ENCODE results near the gene ACSBG1. TPM values are rescaled to one million over a fixed set of nuclear protein-coding genes. Genes with fewer than 3 reads are reported as not detected.

ACSBG1 gene
- total and polyA plus RNA-seq, 2 of the 8 experiments (the other 6 are each of a cell fraction or from before 2014, with no cell fraction given): 5.4 to 7.1 TPM

DNA sequence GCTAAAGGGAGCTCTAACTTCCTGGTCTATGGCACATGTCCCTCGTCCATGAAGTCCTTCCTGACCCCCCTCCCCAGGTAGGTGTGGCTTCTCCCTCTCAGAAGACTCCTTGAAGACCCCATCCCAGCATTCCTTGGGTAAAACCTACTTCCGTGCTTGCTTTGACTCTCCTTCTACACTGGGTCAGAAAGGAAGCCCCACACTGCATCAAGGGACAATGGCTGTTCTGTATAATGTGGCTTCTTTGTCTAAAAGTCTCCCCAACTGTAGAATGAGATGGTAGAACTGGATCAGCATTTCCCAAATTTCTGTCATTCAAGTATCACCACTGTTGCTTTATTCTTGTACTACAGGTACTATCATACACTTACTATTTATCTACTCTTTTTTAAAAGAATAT is 26.1 kb upstream of the ACSBG1 start (continued):
- TF ChIP-seq, protein P1, sequence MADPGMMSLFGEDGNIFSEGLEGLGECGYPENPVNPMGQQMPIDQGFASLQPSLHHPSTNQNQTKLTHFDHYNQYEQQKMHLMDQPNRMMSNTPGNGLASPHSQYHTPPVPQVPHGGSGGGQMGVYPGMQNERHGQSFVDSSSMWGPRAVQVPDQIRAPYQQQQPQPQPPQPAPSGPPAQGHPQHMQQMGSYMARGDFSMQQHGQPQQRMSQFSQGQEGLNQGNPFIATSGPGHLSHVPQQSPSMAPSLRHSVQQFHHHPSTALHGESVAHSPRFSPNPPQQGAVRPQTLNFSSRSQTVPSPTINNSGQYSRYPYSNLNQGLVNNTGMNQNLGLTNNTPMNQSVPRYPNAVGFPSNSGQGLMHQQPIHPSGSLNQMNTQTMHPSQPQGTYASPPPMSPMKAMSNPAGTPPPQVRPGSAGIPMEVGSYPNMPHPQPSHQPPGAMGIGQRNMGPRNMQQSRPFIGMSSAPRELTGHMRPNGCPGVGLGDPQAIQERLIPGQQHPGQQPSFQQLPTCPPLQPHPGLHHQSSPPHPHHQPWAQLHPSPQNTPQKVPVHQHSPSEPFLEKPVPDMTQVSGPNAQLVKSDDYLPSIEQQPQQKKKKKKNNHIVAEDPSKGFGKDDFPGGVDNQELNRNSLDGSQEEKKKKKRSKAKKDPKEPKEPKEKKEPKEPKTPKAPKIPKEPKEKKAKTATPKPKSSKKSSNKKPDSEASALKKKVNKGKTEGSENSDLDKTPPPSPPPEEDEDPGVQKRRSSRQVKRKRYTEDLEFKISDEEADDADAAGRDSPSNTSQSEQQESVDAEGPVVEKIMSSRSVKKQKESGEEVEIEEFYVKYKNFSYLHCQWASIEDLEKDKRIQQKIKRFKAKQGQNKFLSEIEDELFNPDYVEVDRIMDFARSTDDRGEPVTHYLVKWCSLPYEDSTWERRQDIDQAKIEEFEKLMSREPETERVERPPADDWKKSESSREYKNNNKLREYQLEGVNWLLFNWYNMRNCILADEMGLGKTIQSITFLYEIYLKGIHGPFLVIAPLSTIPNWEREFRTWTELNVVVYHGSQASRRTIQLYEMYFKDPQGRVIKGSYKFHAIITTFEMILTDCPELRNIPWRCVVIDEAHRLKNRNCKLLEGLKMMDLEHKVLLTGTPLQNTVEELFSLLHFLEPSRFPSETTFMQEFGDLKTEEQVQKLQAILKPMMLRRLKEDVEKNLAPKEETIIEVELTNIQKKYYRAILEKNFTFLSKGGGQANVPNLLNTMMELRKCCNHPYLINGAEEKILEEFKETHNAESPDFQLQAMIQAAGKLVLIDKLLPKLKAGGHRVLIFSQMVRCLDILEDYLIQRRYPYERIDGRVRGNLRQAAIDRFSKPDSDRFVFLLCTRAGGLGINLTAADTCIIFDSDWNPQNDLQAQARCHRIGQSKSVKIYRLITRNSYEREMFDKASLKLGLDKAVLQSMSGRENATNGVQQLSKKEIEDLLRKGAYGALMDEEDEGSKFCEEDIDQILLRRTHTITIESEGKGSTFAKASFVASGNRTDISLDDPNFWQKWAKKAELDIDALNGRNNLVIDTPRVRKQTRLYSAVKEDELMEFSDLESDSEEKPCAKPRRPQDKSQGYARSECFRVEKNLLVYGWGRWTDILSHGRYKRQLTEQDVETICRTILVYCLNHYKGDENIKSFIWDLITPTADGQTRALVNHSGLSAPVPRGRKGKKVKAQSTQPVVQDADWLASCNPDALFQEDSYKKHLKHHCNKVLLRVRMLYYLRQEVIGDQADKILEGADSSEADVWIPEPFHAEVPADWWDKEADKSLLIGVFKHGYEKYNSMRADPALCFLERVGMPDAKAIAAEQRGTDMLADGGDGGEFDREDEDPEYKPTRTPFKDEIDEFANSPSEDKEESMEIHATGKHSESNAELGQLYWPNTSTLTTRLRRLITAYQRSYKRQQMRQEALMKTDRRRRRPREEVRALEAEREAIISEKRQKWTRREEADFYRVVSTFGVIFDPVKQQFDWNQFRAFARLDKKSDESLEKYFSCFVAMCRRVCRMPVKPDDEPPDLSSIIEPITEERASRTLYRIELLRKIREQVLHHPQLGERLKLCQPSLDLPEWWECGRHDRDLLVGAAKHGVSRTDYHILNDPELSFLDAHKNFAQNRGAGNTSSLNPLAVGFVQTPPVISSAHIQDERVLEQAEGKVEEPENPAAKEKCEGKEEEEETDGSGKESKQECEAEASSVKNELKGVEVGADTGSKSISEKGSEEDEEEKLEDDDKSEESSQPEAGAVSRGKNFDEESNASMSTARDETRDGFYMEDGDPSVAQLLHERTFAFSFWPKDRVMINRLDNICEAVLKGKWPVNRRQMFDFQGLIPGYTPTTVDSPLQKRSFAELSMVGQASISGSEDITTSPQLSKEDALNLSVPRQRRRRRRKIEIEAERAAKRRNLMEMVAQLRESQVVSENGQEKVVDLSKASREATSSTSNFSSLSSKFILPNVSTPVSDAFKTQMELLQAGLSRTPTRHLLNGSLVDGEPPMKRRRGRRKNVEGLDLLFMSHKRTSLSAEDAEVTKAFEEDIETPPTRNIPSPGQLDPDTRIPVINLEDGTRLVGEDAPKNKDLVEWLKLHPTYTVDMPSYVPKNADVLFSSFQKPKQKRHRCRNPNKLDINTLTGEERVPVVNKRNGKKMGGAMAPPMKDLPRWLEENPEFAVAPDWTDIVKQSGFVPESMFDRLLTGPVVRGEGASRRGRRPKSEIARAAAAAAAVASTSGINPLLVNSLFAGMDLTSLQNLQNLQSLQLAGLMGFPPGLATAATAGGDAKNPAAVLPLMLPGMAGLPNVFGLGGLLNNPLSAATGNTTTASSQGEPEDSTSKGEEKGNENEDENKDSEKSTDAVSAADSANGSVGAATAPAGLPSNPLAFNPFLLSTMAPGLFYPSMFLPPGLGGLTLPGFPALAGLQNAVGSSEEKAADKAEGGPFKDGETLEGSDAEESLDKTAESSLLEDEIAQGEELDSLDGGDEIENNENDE (IDR thresholded peaks at IDR 0.05; ENCODE audit: insufficient replicate concordance, low read length): no peak
- no peak for TF ChIP-seq EGR1 (IDR thresholded peaks at IDR 0.05; ENCODE audit: borderline replicate concordance, low read depth, low read length)
- TF ChIP-seq BCL11A (IDR thresholded peaks at IDR 0.05; ENCODE audit: low read depth in 2 of 2, low read length in 2 of 2): no peak
- TF ChIP-seq HDAC2 (IDR thresholded peaks at IDR 0.05; ENCODE audit: borderline replicate concordance in 1 of 2, low read depth in 2 of 2, low read length in 2 of 2): no peak
- no peak for TF ChIP-seq GABPA (IDR thresholded peaks at IDR 0.05; ENCODE audit: borderline replicate concordance, insufficient read depth, low read length)
- TF ChIP-seq, protein P2, sequence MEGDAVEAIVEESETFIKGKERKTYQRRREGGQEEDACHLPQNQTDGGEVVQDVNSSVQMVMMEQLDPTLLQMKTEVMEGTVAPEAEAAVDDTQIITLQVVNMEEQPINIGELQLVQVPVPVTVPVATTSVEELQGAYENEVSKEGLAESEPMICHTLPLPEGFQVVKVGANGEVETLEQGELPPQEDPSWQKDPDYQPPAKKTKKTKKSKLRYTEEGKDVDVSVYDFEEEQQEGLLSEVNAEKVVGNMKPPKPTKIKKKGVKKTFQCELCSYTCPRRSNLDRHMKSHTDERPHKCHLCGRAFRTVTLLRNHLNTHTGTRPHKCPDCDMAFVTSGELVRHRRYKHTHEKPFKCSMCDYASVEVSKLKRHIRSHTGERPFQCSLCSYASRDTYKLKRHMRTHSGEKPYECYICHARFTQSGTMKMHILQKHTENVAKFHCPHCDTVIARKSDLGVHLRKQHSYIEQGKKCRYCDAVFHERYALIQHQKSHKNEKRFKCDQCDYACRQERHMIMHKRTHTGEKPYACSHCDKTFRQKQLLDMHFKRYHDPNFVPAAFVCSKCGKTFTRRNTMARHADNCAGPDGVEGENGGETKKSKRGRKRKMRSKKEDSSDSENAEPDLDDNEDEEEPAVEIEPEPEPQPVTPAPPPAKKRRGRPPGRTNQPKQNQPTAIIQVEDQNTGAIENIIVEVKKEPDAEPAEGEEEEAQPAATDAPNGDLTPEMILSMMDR (IDR thresholded peaks at IDR 0.05; ENCODE audit: control extremely low read depth in 1 of 3, insufficient read depth in 1 of 3, low read depth in 1 of 3, low read length in 3 of 3): no peak
- no peak for TF ChIP-seq POU5F1 (IDR thresholded peaks at IDR 0.05; ENCODE audit: low read depth, low read length)
- no peak for TF ChIP-seq YY1 (IDR thresholded peaks at IDR 0.05; ENCODE audit: low read depth, low read length)
- TF ChIP-seq, protein P3, sequence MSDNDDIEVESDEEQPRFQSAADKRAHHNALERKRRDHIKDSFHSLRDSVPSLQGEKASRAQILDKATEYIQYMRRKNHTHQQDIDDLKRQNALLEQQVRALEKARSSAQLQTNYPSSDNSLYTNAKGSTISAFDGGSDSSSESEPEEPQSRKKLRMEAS (IDR thresholded peaks at IDR 0.05): no peak

Measured in H1 (cell line).